Heart left ventricle (tissue), 13 donors: ENCODE data around the gene LTA.

Source experiments
- CTCF ChIP-seq, 12 donors: fragments of 200-600 bp; sonication (generic) in 4 of 12; IDR thresholded peaks; one replicate each; pipeline versions ENCODE4 v1.5.0 to v1.8.0; 2018 to 2022; ENCODE audit warnings: antibody characterized with exemption in 12 of 12, mild to moderate bottlenecking in 5 of 12
- POLR2A ChIP-seq, 2 donors: fragments of 450-650 bp; IDR thresholded peaks; one replicate each; pipeline ENCODE4 v1.6.1; 2017; ENCODE audit warnings: antibody characterized with exemption in 2 of 2, mild to moderate bottlenecking in 2 of 2, moderate library complexity in 2 of 2
- donor health status: ischemic (EF 13 %, LVEDD 7.1; RV severe dilation, severe dysfunction).
- donor health status: DM: no; HTN: yes; CAD: no.
- donor health status: DM: no; HTN: no; CAD: no.
- donor health status: ischemic (EF 25% LVEDD 6.9; RV normal size, moderate dysfunction).
- donor health status: ischemic (EF 25% LVEDD 5.7; RV mildly dilated, moderate dysfunction).
- donor health status: ischemic (EF 35%, LVEDD 5.7; RV mildly dilated, moderate dysfunction).
- donor health status: nonischemic (EF 11% LVEDD 7.7; RV severe dilation, severe dysfunction).
- donor health status: DM: yes; HTN: yes; CAD: no.
- donor health status: PGD.
- donor health status: ischemic (EF 29% LVEDD 5.4; RV normal size, mild dysfunction).
- donor health status: nonischemic (EF 23%, LVEDD 6.1; RV moderate dilation, normal function).

GRCh38 chr6:31567531-31568370 is 4.3 kb upstream of the LTA start:
- TF ChIP-seq CTCF (IDR thresholded peaks at IDR 0.05) (no peak), POLR2A (IDR thresholded peaks at IDR 0.05) (no peak)
